NB4 (cell line): ENCODE results near the gene SHISA5.

Source experiments
- POLR2A ChIP-seq: IDR thresholded peaks from 2 replicates; pipeline ENCODE4 v1.6.1; 2011; ENCODE audit warnings: mild to moderate bottlenecking; ENCODE audit not compliant: insufficient read length; ENCODE audit errors: extremely low read depth
- TF ChIP-seq, protein P1 (sequence below): IDR thresholded peaks from one replicate; pipeline ENCODE4 v1.5.1; 2012; ENCODE audit warnings: low read depth, low read length

DNA sequence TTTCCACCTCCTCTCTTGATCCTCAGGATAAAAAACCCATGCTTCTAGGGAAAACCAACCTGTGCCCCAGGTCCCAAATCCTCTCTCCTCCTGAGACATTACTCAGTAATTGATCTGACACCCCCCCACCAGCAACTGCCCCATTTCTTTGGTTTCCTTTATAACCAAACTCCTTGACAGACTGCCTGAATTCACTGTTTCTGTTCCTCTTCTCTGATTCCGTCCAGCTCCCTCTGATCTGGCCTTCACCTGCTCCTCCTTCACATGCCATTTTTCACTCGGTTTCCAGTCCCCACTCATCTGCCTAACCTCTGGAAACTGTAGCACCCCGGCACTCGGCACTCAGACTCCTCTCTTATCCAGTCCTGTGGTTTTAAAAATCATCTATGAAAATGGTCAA is 66.2 kb downstream of the SHISA5 start:
- no peak for TF ChIP-seq POLR2A
- TF ChIP-seq, protein P1, sequence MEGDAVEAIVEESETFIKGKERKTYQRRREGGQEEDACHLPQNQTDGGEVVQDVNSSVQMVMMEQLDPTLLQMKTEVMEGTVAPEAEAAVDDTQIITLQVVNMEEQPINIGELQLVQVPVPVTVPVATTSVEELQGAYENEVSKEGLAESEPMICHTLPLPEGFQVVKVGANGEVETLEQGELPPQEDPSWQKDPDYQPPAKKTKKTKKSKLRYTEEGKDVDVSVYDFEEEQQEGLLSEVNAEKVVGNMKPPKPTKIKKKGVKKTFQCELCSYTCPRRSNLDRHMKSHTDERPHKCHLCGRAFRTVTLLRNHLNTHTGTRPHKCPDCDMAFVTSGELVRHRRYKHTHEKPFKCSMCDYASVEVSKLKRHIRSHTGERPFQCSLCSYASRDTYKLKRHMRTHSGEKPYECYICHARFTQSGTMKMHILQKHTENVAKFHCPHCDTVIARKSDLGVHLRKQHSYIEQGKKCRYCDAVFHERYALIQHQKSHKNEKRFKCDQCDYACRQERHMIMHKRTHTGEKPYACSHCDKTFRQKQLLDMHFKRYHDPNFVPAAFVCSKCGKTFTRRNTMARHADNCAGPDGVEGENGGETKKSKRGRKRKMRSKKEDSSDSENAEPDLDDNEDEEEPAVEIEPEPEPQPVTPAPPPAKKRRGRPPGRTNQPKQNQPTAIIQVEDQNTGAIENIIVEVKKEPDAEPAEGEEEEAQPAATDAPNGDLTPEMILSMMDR, result no peak
